Hepatocyte (in vitro differentiated cells): ENCODE measurements around the gene LIAS. TPM values are rescaled to one million over a fixed set of nuclear protein-coding genes. Genes with fewer than 3 reads are reported as not detected.

ENCODE experiments used
- DNase-seq: peaks from one replicate; pipeline ENCODE4 v3.0.0-alpha.2; 2016; ENCODE audit warnings: low spot score
- H2AFZ ChIP-seq: fragments of 200-600 bp; sonication (generic); 2 replicates; pipeline ENCODE4 v1.6.0; 2016; ENCODE audit warnings: antibody characterized with exemption, mild to moderate bottlenecking
- H3K27ac ChIP-seq: fragments of 200-600 bp; sonication (generic); 2 replicates; pipeline ENCODE4 v1.5.1; 2016; ENCODE audit warnings: mild to moderate bottlenecking
- H3K27me3 ChIP-seq: fragments of 200-600 bp; sonication (generic); 2 replicates; pipeline ENCODE4 v1.6.1; 2016
- H3K36me3 ChIP-seq: fragments of 200-600 bp; sonication (generic); replicated peaks from 2 replicates; pipeline ENCODE4 v1.5.1; 2016; ENCODE audit warnings: low read depth; ENCODE audit not compliant: insufficient read depth
- H3K4me1 ChIP-seq: fragments of 200-600 bp; sonication (generic); 2 replicates; pipeline ENCODE4 v1.5.1; 2016; ENCODE audit warnings: mild to moderate bottlenecking, moderate library complexity; ENCODE audit not compliant: insufficient read depth
- H3K4me2 ChIP-seq: fragments of 200-600 bp; sonication (generic); 2 replicates; pipeline ENCODE4 v1.6.0; 2016
- H3K4me3 ChIP-seq: fragments of 200-600 bp; sonication (generic); 2 replicates; pipeline ENCODE4 v1.5.1; 2016; ENCODE audit warnings: mild to moderate bottlenecking
- H3K79me2 ChIP-seq: fragments of 200-600 bp; sonication (generic); 2 replicates; pipeline ENCODE4 v1.6.0; 2017; ENCODE audit warnings: mild to moderate bottlenecking
- H3K9me2 ChIP-seq: fragments of 200-600 bp; sonication (generic); replicated peaks from 2 replicates; pipeline ENCODE4 v1.6.0; 2017; ENCODE audit warnings: mild to moderate bottlenecking; ENCODE audit not compliant: insufficient read depth
- H3K9me3 ChIP-seq: fragments of 200-600 bp; sonication (generic); 2 replicates; pipeline ENCODE4 v1.5.1; 2016; ENCODE audit warnings: low read depth, mild to moderate bottlenecking
- H4K20me1 ChIP-seq: fragments of 200-600 bp; sonication (generic); 2 replicates; pipeline ENCODE4 v1.6.0; 2016; ENCODE audit warnings: mild to moderate bottlenecking; ENCODE audit not compliant: insufficient read depth, poor library complexity, severe bottlenecking
- CTCF ChIP-seq: fragments of 200-600 bp; sonication (generic); IDR thresholded peaks from 2 replicates; pipeline ENCODE4 v1.5.1; 2016; ENCODE audit warnings: antibody characterized with exemption, mild to moderate bottlenecking; ENCODE audit not compliant: poor library complexity
- EZH2 ChIP-seq: fragments of 200-600 bp; sonication (generic); IDR thresholded peaks from 2 replicates; pipeline ENCODE4 v1.6.1; 2016; ENCODE audit warnings: antibody characterized with exemption, mild to moderate bottlenecking, borderline replicate concordance
- EZH2phosphoT487 ChIP-seq: fragments of 200-600 bp; sonication (generic); IDR thresholded peaks from one replicate; pipeline ENCODE4 v1.6.1; 2018; ENCODE audit warnings: antibody characterized with exemption, mild to moderate bottlenecking, low read depth, moderate library complexity; ENCODE audit not compliant: unreplicated experiment, severe bottlenecking
- whole genome bisulfite sequencing: methylation state at CpG from one replicate; pipeline ENCODE4 v1.1.6; 2016; ENCODE audit warnings: low lambda C conversion rate; ENCODE audit errors: missing lambda C conversion rate; 5-methylcytosine and 5-hydroxymethylcytosine counted together
- polyA plus RNA-seq: library from polyadenylated mRNA; unstranded; fragments of >200 nt; fragmentation: Nextera tagmentation; extraction: Ambion mirVana; gene quantifications from 2 replicates; pipeline ENCODE4 v1.2.1, GENCODE V29; 2016
- total RNA-seq: library from RNA; depleted of rRNA; stranded (reverse); fragments of >200 nt; gene quantifications from 2 replicates; pipeline ENCODE4 v1.2.3, GENCODE V29; 2014

The LIAS gene
- total and polyA plus RNA-seq, 2 experiments from 2014 or later, result 10.3 to 12.3 TPM

DNA sequence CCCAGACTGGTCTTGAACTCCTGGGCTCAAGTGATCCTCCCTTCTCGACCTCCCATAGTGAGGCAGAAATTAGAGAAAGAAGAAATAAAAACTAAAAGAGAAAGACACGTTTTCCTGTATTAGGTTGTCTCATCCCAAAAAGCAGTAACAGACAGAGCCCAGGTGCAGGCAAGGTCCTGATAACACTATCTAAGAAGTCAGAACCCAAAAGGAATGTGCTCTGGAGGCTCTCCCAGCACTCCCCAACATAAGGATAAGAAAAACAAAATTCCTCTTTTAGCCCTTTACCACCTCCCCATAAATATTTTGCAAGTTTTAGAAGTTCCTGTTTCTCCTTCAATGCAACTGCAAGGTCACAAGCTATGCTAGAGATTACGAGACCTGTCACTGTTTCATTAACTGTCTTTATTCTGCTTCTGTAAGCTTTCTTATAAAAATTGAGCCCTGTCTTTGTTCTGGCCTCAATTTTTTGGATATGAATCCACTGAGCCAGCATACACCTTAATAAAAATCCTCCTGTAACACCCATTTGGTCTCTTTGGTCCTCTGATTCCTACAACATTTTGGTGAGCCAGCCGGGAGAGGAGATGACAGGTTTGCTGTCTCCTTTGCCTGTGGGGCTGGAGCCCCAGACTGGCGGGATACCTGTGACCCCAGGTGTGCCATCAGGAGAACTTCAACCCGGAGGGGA lies 25.9 kb downstream of the LIAS start:
- TF ChIP-seq EZH2, result no peak
- TF ChIP-seq CTCF, result no peak
- TF ChIP-seq EZH2phosphoT487, result no peak
- Histone ChIP-seq H3K4me1 (peaks cover 20% of the 10 kb centered on the region), H3K79me2 (no peaks in the 10 kb centered on the region), H3K4me2 (no peak overlapping the region), H3K4me3 (no peak overlapping the region), H2AFZ (no peak overlapping the region), H3K27me3 (no peaks in the 10 kb centered on the region), H3K36me3 (no peaks in the 10 kb centered on the region), H3K9me3 (no peaks in the 10 kb centered on the region), H3K9me2 (no peaks in the 10 kb centered on the region), H3K27ac (no peak overlapping the region), H4K20me1 (no peaks in the 10 kb centered on the region)
- WGBS, result 86% methylated on average over 6 of the region's 6 CpGs
- no peak for DNase-seq

GRCh38 chr4:39486221-39486804 lies 27.5 kb downstream of the LIAS start:
- WGBS, result 93% methylated on average over 10 of the region's 10 CpGs
- TF ChIP-seq EZH2 (no peak), EZH2phosphoT487 (no peak), CTCF (no peak)
- H3K79me2 ChIP-seq, result no peaks in the 10 kb centered on the region

DNA sequence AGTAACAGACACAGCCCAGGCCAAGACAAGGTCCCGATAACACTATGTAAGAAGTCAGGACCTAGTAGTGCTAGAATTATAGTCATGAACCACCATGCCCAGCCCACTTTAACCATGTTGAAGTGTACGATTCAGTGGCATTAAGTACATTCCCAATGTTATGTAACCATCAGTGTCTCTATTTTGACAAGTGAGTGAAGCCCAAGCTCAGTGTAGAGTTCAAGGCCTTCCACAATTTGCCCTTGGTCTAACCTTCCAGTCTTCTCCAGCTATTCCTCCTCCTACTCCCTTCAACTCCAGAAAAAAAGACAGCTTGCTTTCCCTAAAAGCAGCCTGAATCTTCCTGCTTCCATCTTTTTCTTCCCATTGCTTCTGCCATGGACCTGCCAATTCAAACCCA lies 31.5 kb downstream of the LIAS start:
- Histone ChIP-seq H4K20me1 (no peaks in the 10 kb centered on the region), H2AFZ (no peak overlapping the region), H3K79me2 (no peaks in the 10 kb centered on the region), H3K27me3 (no peaks in the 10 kb centered on the region), H3K4me2 (no peak overlapping the region), H3K9me2 (no peaks in the 10 kb centered on the region), H3K27ac (no peak overlapping the region), H3K9me3 (no peaks in the 10 kb centered on the region), H3K4me3 (no peak overlapping the region), H3K4me1 (peaks cover 25% of the 10 kb centered on the region), H3K36me3 (no peaks in the 10 kb centered on the region)
- no peak for TF ChIP-seq EZH2phosphoT487
- no peak for TF ChIP-seq EZH2
- TF ChIP-seq CTCF, result no peak
- DNase-seq, result no peak
- 100% methylated on average over 2 of the region's 2 CpGs for WGBS

More at GRCh38 chr4:39486221-39486804, 27.5 kb downstream of the LIAS start:
- Histone ChIP-seq H3K9me2 (no peaks in the 10 kb centered on the region), H3K9me3 (no peaks in the 10 kb centered on the region), H4K20me1 (no peaks in the 10 kb centered on the region), H2AFZ (no peak overlapping the region), H3K4me2 (no peak overlapping the region), H3K36me3 (no peaks in the 10 kb centered on the region), H3K27ac (peak overlapping the region; percentile 15), H3K4me3 (no peak overlapping the region), H3K27me3 (no peaks in the 10 kb centered on the region), H3K4me1 (peaks cover 20% of the 10 kb centered on the region)
- no peak for DNase-seq
